RWPE2 (cell line): ENCODE measurements around the gene TCF12.

Source experiments
- ATAC-seq: fragments of 200-7000 bp; cut with Tn5 transposase; 3 replicates; pipeline ENCODE4 v1.9.1; 2021; ENCODE audit warnings: low read depth
- DNase-seq: peaks from one replicate; pipeline ENCODE4 v3.0.0-alpha.2; 2020; ENCODE audit warnings: low spot score
- H3K27ac ChIP-seq: fragments of 450-650 bp; 2 replicates; pipeline ENCODE4 v1.5.1; 2017; ENCODE audit warnings: mild to moderate bottlenecking; ENCODE audit not compliant: poor library complexity, severe bottlenecking
- H3K27me3 ChIP-seq: fragments of 250-450 bp; sonication (Bioruptor Pico); 2 replicates; pipeline ENCODE4 v1.5.1; 2021; ENCODE audit warnings: mild to moderate bottlenecking, moderate library complexity; ENCODE audit not compliant: insufficient read depth, poor library complexity, severe bottlenecking
- H3K36me3 ChIP-seq: fragments of 250-450 bp; sonication (Bioruptor Pico); 2 replicates; pipeline ENCODE4 v1.5.1; 2020; ENCODE audit warnings: low read depth, mild to moderate bottlenecking, moderate library complexity
- H3K4me1 ChIP-seq: fragments of 250-450 bp; sonication (Bioruptor Pico); 2 replicates; pipeline ENCODE4 v1.5.1; 2021; ENCODE audit warnings: mild to moderate bottlenecking, moderate library complexity; ENCODE audit not compliant: insufficient read depth, poor library complexity, severe bottlenecking
- H3K4me3 ChIP-seq: fragments of 250-450 bp; sonication (Bioruptor Pico); 2 replicates; pipeline ENCODE4 v1.5.1; 2021; ENCODE audit warnings: mild to moderate bottlenecking, moderate library complexity; ENCODE audit not compliant: severe bottlenecking
- H3K9me3 ChIP-seq: fragments of 250-450 bp; sonication (Bioruptor Pico); 2 replicates; pipeline ENCODE4 v1.5.1; 2021; ENCODE audit warnings: mild to moderate bottlenecking, moderate library complexity; ENCODE audit not compliant: severe bottlenecking
- TF ChIP-seq, protein P1 (sequence below): fragments of 450-650 bp; IDR thresholded peaks from one replicate; pipeline ENCODE4 v1.5.1; 2017; ENCODE audit warnings: mild to moderate bottlenecking, moderate library complexity; ENCODE audit not compliant: poor library complexity, severe bottlenecking

Gene TCF12

DNA sequence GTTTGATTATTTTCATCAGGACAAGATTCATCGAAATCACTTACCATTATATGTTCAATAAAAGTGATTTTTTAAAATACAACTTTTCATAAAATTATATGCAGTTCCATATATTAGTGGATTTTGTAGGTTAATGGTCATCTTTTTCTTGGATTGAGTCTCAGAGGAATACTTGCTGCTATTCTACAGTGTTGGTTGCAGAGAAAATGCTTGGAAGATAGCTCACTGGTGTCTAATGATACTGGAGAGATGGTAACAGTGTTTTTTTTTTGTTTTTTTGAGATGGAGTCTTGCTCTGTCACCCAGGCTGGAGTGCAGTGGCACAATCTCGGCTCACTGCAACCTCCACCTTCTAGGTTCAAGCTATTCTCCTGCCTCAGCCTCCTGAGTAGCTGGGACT, 143.3 kb downstream of the TCF12 start:
- Histone ChIP-seq H3K9me3 (peaks cover 1% of the 10 kb centered on the region), H3K4me1 (peaks cover 71% of the 10 kb centered on the region), H3K27ac (peak overlapping the region; percentile 98), H3K27me3 (no peaks in the 10 kb centered on the region), H3K36me3 (peaks cover 11% of the 10 kb centered on the region; the same call in 1 of the 2 replicates), H3K4me3 (no peak overlapping the region)
- TF ChIP-seq, protein P1, sequence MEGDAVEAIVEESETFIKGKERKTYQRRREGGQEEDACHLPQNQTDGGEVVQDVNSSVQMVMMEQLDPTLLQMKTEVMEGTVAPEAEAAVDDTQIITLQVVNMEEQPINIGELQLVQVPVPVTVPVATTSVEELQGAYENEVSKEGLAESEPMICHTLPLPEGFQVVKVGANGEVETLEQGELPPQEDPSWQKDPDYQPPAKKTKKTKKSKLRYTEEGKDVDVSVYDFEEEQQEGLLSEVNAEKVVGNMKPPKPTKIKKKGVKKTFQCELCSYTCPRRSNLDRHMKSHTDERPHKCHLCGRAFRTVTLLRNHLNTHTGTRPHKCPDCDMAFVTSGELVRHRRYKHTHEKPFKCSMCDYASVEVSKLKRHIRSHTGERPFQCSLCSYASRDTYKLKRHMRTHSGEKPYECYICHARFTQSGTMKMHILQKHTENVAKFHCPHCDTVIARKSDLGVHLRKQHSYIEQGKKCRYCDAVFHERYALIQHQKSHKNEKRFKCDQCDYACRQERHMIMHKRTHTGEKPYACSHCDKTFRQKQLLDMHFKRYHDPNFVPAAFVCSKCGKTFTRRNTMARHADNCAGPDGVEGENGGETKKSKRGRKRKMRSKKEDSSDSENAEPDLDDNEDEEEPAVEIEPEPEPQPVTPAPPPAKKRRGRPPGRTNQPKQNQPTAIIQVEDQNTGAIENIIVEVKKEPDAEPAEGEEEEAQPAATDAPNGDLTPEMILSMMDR: no peak
- ATAC-seq: no peak
- DNase-seq: no peak

DNA sequence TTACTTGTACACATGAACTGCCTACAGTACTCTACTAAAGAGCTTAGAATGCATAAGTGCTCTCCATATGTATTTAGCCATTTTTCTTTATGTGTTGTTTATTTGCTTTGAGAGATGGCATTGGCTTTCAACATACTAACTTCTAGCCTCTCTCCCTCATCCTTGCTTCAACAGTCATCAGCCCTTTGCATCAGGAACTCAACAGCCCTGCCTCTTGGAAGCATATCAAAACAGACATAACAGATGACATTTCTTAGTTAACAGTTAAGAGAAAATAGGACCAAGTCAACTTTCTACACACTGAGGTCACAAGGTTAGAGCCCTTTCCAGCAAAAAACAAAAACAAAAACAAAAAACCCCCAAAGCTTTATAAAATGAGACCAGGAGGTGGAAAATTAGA, 145.6 kb downstream of the TCF12 start:
- peaks cover 5% of the 10 kb centered on the region for H3K9me3 ChIP-seq
- ATAC-seq: no peak
- no peak for DNase-seq
- peaks cover 67% of the 10 kb centered on the region for H3K4me1 ChIP-seq
- H3K27me3 ChIP-seq: no peaks in the 10 kb centered on the region
- H3K27ac ChIP-seq: peak overlapping the region; percentile 98
- H3K4me3 ChIP-seq: no peak overlapping the region
- peaks cover 15% of the 10 kb centered on the region; the same call in 1 of the 2 replicates for H3K36me3 ChIP-seq
- TF ChIP-seq, protein P1: no peak

DNA sequence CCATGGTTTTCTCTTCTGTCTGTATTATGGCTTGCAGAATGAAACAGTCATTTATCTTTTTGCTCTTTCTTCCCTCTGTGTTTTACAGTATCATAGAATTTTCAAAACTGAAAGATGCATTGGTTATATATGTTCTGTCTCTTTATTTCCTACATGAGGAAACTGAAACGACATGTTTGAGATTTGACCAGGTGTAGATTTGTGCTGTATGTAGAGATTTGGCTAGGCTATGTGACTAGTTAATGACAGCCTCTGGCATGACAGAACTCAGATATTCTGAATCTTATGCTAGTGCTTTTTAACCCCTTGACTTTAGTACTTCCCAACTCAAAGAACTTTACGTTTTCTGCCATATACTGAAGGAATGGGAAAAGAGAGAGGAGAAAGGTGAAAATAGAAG, 151.0 kb downstream of the TCF12 start:
- ATAC-seq: no peak
- TF ChIP-seq, protein P1: no peak

DNA sequence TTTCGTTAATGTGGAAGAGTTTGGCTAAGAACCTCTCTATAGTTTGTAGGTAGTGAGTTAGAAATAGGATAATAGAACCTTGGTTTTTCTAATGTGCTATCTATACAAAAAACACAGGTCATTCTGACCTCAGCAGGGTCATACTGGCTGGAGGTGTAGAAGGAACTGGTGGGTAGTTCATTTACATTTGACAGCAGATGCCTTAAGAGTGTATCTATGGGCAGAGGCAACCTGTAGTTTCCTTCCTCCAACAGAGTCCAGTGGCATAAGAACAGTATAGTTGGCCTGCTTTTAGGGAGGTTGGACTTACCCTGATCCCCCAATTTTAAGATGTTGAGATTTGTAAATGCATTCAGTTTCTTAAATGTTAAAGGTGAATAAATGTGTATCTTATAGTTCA, 152.2 kb downstream of the TCF12 start:
- Histone ChIP-seq H3K36me3 (peaks cover 5% of the 10 kb centered on the region; the same call in 1 of the 2 replicates), H3K27me3 (no peaks in the 10 kb centered on the region), H3K9me3 (peaks cover 5% of the 10 kb centered on the region), H3K4me1 (peaks cover 53% of the 10 kb centered on the region), H3K4me3 (no peak overlapping the region), H3K27ac (peak overlapping the region; percentile 73)
- ATAC-seq: no peak
- DNase-seq: no peak
- TF ChIP-seq, protein P1: no peak

More for the DNA sequence above, 151.0 kb downstream of the TCF12 start:
- Histone ChIP-seq H3K4me1 (peaks cover 54% of the 10 kb centered on the region), H3K27ac (peak overlapping the region; percentile 73), H3K27me3 (no peaks in the 10 kb centered on the region), H3K9me3 (peaks cover 5% of the 10 kb centered on the region), H3K36me3 (peaks cover 5% of the 10 kb centered on the region; the same call in 1 of the 2 replicates), H3K4me3 (no peak overlapping the region)
- no peak for DNase-seq

DNA sequence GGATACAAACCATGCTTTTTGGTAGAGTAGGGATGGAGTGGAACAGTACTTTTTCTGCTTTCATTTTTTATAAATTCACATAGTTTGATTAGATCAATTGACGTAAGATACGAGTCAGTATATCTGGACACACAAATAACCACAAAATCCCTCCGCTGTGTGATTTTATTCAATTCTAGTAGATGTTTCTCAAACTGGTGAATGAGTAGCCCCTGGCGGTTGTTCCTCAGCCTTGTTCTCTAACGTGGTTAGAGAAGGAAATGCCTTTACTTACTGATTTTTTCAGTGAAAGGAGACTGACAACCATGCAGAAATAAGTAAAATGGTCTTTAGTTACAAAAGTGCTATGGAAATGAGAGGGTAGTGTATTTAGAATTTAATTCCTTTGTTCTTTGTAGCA, 161.0 kb downstream of the TCF12 start:
- Histone ChIP-seq H3K9me3 (no peaks in the 10 kb centered on the region), H3K4me3 (no peak overlapping the region), H3K4me1 (no peaks in the 10 kb centered on the region), H3K36me3 (no peaks in the 10 kb centered on the region), H3K27me3 (no peaks in the 10 kb centered on the region), H3K27ac (no peak overlapping the region)
- ATAC-seq (no peak), DNase-seq (no peak)
- TF ChIP-seq, protein P1: no peak
